DOHH2 (cell line): ENCODE results near the gene SLC27A1.

Source experiments
- H3F3A ChIP-seq: fragments of 200-600 bp; sonication (generic), shearing (Covaris generic); 2 replicates; pipeline ENCODE4 v1.6.0; 2016; ENCODE audit warnings: antibody characterized with exemption, mild to moderate bottlenecking; ENCODE audit not compliant: control insufficient read depth, insufficient read depth
- H3K27ac ChIP-seq: fragments of 200-600 bp; sonication (generic); 2 replicates; pipeline ENCODE4 v1.5.1; 2014; ENCODE audit warnings: low read depth, mild to moderate bottlenecking, low read length, moderate library complexity
- H3K27me3 ChIP-seq: fragments of 200-600 bp; sonication (generic); 2 replicates; pipeline ENCODE4 v1.6.1; 2014; ENCODE audit warnings: mild to moderate bottlenecking, low read length, mixed read lengths; ENCODE audit not compliant: control insufficient read depth
- H3K36me3 ChIP-seq: fragments of 200-600 bp; sonication (generic); 2 replicates; pipeline ENCODE4 v1.6.1; 2014; ENCODE audit warnings: mild to moderate bottlenecking, low read length, moderate library complexity, mixed read lengths; ENCODE audit not compliant: control insufficient read depth
- H3K4me1 ChIP-seq: fragments of 200-600 bp; sonication (generic); 2 replicates; pipeline ENCODE4 v1.6.1; 2014; ENCODE audit warnings: mild to moderate bottlenecking, low read length, mixed read lengths; ENCODE audit not compliant: control insufficient read depth
- H3K4me2 ChIP-seq: fragments of 200-600 bp; sonication (generic); 2 replicates; pipeline ENCODE4 v1.6.0; 2014; ENCODE audit warnings: mild to moderate bottlenecking, low read length, moderate library complexity
- H3K4me3 ChIP-seq: fragments of 200-600 bp; sonication (generic); 2 replicates; pipeline ENCODE4 v1.5.1; 2014; ENCODE audit warnings: mild to moderate bottlenecking, low read length, mixed read lengths
- H3K79me2 ChIP-seq: fragments of 200-600 bp; sonication (generic); 2 replicates; pipeline ENCODE4 v1.6.1; 2014; ENCODE audit warnings: mild to moderate bottlenecking, low read length, mixed read lengths; ENCODE audit not compliant: control insufficient read depth
- H3K9me2 ChIP-seq: fragments of 200-600 bp; sonication (generic); replicated peaks from 2 replicates; pipeline ENCODE4 v1.6.1; 2014; ENCODE audit warnings: mild to moderate bottlenecking, low read length, mixed read lengths; ENCODE audit not compliant: control insufficient read depth
- H3K9me3 ChIP-seq: fragments of 200-600 bp; sonication (generic); 2 replicates; pipeline ENCODE4 v1.6.1; 2014; ENCODE audit warnings: antibody characterized with exemption, low read length, mixed read lengths; ENCODE audit not compliant: control insufficient read depth, insufficient read depth
- H4K20me1 ChIP-seq: fragments of 200-600 bp; sonication (generic); 2 replicates; pipeline ENCODE4 v1.6.0; 2014; ENCODE audit warnings: low read depth, mild to moderate bottlenecking, antibody characterized with exemption, low read length, moderate library complexity; ENCODE audit not compliant: control insufficient read depth, insufficient read depth
- CTCF ChIP-seq: fragments of 200-600 bp; sonication (generic); IDR thresholded peaks from one replicate; pipeline ENCODE4 v1.5.1; 2014; ENCODE audit warnings: antibody characterized with exemption, mild to moderate bottlenecking, low read depth, low read length; ENCODE audit not compliant: poor library complexity, severe bottlenecking
- EZH2phosphoT487 ChIP-seq: fragments of 200-600 bp; sonication (generic); IDR thresholded peaks from 2 replicates; pipeline ENCODE4 v1.6.1; 2017; ENCODE audit warnings: borderline replicate concordance, mild to moderate bottlenecking, antibody characterized with exemption, low read length, moderate library complexity, mixed read lengths

The SLC27A1 gene

GRCh38 chr19:17481986-17482385, 11.7 kb downstream of the SLC27A1 start:
- Histone ChIP-seq H3K4me2 (no peak overlapping the region), H3K4me3 (no peak overlapping the region), H4K20me1 (no peaks in the 10 kb centered on the region), H3K9me3 (no peaks in the 10 kb centered on the region), H3K27ac (no peak overlapping the region), H3K9me2 (no peaks in the 10 kb centered on the region), H3K4me1 (no peaks in the 10 kb centered on the region), H3K27me3 (no peaks in the 10 kb centered on the region), H3F3A (no peaks in the 10 kb centered on the region), H3K79me2 (no peaks in the 10 kb centered on the region), H3K36me3 (no peaks in the 10 kb centered on the region)
- TF ChIP-seq CTCF, result no peak
- TF ChIP-seq EZH2phosphoT487, result no peak

GRCh38 chr19:17482877-17483604, 12.7 kb downstream of the SLC27A1 start:
- Histone ChIP-seq H3K4me1 (peaks cover 7% of the 10 kb centered on the region), H3K9me3 (no peaks in the 10 kb centered on the region), H3F3A (no peaks in the 10 kb centered on the region), H3K4me3 (no peak overlapping the region), H3K27ac (no peak overlapping the region), H3K4me2 (no peak overlapping the region), H3K79me2 (no peaks in the 10 kb centered on the region), H3K27me3 (no peaks in the 10 kb centered on the region), H4K20me1 (no peaks in the 10 kb centered on the region), H3K36me3 (no peaks in the 10 kb centered on the region), H3K9me2 (no peaks in the 10 kb centered on the region)
- TF ChIP-seq CTCF (no peak), EZH2phosphoT487 (no peak)

GRCh38 chr19:17483605-17484002, 13.3 kb downstream of the SLC27A1 start:
- H3K4me2 ChIP-seq, result no peak overlapping the region
- no peaks in the 10 kb centered on the region for H3K9me3 ChIP-seq
- H3K27ac ChIP-seq, result no peak overlapping the region
- no peak overlapping the region for H3K4me3 ChIP-seq
- H3K27me3 ChIP-seq, result no peaks in the 10 kb centered on the region
- no peaks in the 10 kb centered on the region for H3F3A ChIP-seq
- H4K20me1 ChIP-seq, result no peaks in the 10 kb centered on the region
- no peaks in the 10 kb centered on the region for H3K79me2 ChIP-seq
- no peaks in the 10 kb centered on the region for H3K9me2 ChIP-seq
- H3K4me1 ChIP-seq, result peaks cover 13% of the 10 kb centered on the region
- TF ChIP-seq EZH2phosphoT487 (no peak), CTCF (no peak)
- no peaks in the 10 kb centered on the region for H3K36me3 ChIP-seq
